Cerebellar cortex (tissue), 1 donor: ENCODE measurements around the gene PIK3C3.
A peak's percentile ranks its signal among the peaks of the same experiment; 100 is the strongest.

ENCODE experiments used
- DNase-seq: peaks from one replicate; pipeline ENCODE4 v3.0.0-alpha.2; 2015; ENCODE audit warnings: low spot score

Gene PIK3C3

GRCh38 chr18:41954827-41955613 is at the start of gene PIK3C3:
Gene PIK3C3, plus strand, starts transcription at chr18:41955234. Its CDS starts 58 bp downstream, at chr18:41955292.
- peak; percentile 97 for DNase-seq

GRCh38 chr18:41905786-41906527 is 49.1 kb upstream of the PIK3C3 start:
- DNase-seq = no peak

DNA sequence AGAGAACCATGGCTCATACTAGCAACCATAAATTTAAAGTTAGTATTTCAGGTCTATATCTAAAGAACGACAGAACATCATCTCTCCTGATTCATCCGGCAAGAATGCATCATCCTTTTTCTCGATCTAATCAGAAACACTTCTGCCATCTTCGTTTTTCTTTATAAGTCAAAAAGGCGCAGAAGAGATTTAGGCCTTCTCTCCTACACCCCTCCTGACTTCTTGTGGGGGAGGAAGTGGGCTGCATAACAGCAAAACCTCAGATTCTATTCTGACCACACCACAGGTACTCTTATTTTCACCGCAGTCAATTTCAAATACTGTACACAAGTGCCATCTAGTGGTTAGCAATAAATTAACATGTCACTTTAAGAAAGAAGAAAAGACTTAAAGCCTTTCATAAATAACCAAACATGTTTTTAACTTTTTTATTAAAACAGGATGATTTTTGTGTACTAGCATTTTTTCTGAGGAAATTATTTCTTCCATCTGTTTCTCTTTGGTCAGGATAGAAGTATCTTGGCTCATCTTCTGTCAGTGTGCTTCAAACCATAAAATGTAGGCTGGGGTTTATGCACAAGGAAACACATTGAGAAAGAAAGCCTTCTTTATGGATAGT is 48.4 kb upstream of the PIK3C3 start:
- DNase-seq = peak; percentile 56

GRCh38 chr18:41917181-41917580 is 37.9 kb upstream of the PIK3C3 start:
- DNase-seq = no peak

GRCh38 chr18:41921770-41922169 is 33.3 kb upstream of the PIK3C3 start:
- DNase-seq = no peak

DNA sequence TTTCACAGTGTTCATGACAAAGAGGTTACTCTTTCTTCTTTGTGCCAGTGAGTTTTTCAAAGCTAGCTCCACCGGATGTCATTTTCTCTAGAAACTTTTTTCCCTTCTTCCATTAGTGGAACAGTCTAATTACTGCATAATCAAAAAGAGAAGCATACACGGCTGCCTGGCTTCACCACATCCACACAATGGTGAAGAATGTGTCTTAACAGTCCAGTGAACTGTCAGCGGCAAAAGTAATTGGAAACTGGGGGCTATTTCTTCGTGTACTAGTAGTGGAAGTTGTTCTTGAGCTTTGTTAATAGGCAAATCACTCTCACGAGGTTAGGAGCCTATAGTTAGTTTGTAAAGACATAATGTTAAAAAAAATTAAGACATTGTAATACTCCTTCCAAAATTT is 32.9 kb upstream of the PIK3C3 start:
- DNase-seq = no peak

GRCh38 chr18:41922841-41923240 is 32.2 kb upstream of the PIK3C3 start:
- DNase-seq = no peak

DNA sequence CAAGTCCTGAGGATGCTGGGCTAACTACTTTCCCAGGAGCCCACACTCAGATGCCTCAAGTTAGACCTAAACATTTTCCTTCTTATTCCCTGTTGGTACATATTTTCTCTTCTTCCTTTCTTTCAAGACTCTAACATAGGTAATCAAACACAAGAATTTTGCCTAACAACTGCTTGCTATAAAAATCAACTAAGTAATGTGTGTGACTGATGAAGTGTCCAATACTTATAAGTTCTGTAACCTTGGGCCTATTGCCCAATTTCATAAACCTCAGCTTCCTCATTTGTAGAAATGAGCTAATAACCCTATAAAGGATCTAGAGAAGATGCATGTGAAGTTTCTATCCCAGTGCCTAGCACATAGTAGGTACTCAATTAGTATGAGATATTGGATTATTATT is 31.6 kb upstream of the PIK3C3 start:
- no peak for DNase-seq

GRCh38 chr18:41928581-41928980 is 26.5 kb upstream of the PIK3C3 start:
- DNase-seq = no peak

- no peak for DNase-seq
Observed at GRCh38 chr18:41932899-41933298, 22.1 kb upstream of the PIK3C3 start.

GRCh38 chr18:41933778-41934177 is 21.3 kb upstream of the PIK3C3 start:
- DNase-seq = no peak

GRCh38 chr18:41936471-41937134 is 18.4 kb upstream of the PIK3C3 start:
- DNase-seq = no peak

DNA sequence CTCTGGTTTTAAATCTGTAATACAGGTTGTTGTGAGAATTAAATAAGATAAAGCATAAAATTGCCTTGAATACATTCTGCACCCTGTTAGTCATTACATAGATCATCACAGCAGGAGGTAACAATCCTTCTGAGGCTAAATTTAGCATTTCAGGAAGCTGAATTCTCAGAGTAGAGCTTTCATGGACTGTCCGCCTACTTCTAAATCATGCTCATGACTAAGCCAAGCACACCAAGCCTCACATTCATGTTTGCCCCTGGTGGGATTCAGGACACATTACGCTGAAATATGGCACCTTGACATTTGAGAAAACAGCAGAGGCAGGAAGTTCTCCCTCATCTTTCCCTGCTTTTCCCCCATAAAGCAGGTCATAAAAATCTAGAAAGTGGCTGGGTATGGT is 16.6 kb upstream of the PIK3C3 start:
- no peak for DNase-seq

DNA sequence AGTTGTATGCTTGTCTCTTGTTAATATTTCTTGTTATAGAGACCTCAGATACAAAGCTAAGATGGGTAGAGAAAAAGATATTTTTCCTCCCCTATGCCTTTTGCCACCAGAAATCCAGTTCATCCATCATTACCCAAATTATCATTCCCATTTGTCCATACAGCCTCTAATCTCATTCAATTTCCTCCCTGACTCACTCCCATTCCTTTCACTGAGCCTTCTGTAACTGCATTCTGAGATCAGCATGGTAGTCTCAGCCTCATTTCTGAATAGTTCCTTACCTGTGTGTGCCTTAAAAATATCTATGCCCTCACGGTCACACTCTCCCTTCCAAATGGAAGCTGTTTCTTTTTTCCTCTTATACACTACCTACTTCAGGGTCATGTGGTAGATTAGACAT is 15.7 kb upstream of the PIK3C3 start:
- DNase-seq = no peak

DNA sequence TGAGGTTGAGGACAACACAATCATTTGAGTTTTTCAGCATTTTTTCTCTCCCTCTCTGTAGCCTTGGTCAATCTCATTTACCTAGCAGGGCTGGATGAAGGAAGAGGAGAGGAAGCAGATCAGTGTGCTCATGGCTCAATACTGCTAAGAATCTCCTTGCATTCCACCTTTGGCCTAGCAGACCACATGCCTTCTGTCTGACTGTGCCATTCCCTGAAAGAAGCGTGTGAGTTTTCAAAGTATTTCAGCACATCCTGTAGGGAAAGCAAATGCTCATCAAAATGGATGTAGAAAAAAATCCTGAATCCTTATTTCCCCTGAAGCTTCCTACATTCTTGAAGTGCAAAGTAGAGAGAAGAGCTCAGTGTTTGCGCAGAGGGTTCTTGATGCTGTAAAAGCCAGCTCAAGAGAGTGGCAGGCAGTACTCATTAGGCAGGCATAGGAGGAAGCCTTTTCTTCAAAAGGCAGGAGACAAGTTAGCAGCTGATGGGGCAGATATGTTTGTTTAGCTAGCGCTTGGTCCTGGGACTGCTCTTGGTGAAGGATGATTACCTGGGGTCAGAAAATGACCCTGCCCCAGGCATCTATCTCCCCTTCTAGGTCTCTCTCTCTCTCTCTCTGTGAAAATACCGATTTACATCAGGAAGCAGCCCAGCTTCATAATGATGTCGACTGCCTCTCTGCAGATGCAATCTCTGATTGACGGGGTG is 14.4 kb upstream of the PIK3C3 start:
- peak; percentile 49 for DNase-seq

DNA sequence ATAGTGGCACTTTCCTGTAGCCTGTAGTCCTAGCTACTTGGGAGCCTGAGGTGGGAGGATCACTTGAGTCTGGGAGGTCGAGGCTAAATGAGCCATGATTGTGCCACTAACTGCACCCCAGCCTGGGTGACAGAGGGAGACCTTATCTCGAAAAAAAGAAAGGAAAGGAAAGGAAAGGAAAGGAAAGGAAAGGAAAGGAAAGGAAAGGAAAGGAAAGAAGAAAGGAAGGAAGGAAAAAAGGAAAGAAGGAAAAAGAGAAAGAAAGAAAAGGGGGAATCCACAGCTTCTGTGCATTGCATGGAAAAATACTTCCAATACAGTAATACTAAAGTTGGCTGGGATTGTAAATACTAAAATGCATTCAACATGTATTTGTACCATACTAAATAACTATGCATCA is 12.8 kb upstream of the PIK3C3 start:
- no peak for DNase-seq

DNA sequence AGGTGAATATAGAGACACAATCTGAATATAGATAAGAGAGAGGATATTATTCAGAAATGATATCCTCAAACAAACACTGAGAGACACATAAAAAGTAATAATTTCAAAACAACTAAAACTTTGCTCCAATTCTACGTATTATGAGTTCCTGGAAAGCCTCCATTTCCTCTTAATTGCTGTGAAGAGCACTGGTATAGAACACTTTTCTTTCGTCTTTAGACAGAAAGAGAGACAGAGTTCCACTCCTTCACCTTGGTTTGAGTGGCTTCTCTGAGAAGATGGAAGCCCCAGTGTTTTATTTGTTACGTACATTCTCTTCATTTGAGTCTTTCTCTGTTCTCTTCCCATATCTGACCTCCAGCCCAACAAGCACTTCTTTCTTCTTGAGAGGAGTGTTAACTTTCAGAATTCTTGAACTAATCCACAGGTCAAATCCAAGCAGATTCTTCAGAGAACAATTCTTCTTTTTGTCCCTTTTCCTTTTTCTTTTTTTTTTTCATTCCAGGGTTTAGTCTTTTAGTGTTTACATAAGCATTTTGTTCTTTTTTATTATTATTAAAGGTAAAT is 6.4 kb upstream of the PIK3C3 start:
- DNase-seq = no peak

DNA sequence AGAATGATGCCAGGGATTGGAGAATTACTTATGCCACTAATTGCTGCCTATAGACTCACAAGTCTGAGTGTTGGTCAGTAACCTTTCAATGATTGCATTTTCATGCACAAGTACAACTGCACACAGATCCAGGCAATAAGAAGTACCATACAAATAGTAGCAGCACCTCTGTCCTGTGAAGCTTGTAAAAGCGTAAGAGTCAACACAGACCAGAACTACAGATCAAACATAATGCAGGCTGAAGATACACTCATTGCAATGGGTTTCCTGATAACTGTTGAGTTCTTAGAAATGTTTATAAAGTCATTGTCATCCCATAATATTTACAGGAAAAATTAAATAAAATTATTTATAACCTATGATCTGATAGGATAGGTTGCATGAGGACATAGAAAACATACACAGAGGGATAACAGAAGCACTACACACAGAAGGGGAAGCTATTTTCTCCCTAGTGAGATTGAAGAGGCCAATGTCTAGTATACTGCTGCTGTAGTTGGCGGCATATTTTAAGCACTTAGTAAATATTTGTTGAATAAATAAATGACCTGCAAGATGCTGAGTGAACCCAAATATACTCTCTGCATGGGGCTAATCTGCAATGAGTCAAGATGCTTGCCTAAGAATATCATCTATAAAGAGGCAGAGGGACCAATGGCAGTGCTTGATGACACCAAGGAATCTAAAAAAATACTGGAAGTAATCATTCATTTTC is 5.7 kb upstream of the PIK3C3 start:
- DNase-seq = no peak

DNA sequence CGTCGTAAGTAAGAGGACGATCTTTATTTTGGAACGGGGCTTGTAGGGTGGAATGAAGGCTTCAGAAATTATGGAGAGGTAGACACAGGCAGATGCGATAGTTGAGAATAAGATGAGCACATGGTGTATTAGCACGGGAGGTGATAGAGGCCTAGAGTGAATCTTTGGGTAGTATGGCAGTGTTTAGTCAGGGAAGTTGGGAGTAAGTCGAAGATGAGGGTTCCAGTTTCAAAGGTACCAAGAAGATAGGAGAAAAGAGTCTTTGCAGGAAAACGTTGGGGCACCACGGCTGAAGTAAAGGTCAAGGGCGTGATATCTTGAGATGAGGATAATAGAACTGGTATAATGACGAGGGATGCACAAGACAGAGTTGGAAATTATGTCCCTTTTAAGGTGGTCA is 654 bp downstream of the PIK3C3 start:
- DNase-seq = no peak

GRCh38 chr18:41959045-41959444 is 4.0 kb downstream of the PIK3C3 start:
- no peak for DNase-seq
